Lower leg skin (tissue), 4 donors: ENCODE measurements around the gene DSP. TPM values are rescaled to one million over a fixed set of nuclear protein-coding genes. Genes with fewer than 3 reads are reported as not detected.

Experiments
- DNase-seq, 2 donors: peaks; one replicate each; pipeline ENCODE4 v3.0.0-alpha.2; 2019; ENCODE audit warnings: low spot score in 2 of 2
- H3K4me3 ChIP-seq: fragments of 200-600 bp; sonication (generic); 2 replicates; pipeline ENCODE4 v1.5.1; 2017; ENCODE audit warnings: mild to moderate bottlenecking, low read depth; ENCODE audit not compliant: poor library complexity, severe bottlenecking
- CTCF ChIP-seq, 3 donors: fragments of 450-650 bp; IDR thresholded peaks; one replicate each; pipeline ENCODE4 v1.5.1; 2016; ENCODE audit warnings: antibody characterized with exemption in 3 of 3, mild to moderate bottlenecking in 3 of 3, moderate library complexity in 2 of 3
- POLR2A ChIP-seq, 2 donors: fragments of 450-650 bp; IDR thresholded peaks; one replicate each; pipeline ENCODE4 v1.6.1; 2016 to 2017; ENCODE audit warnings: antibody characterized with exemption in 2 of 2, mild to moderate bottlenecking in 1 of 2, moderate library complexity in 1 of 2
- WGBS, 2 donors: methylation state at CpG; one replicate each; pipeline ENCODE4 v1.1.5; 2018; 5-methylcytosine and 5-hydroxymethylcytosine counted together
- intact Hi-C: fragments of 100-400 bp; cut with DNase I; formaldehyde crosslinking; loops from one replicate; pipeline ENCODE4 v1.15.0; 2023; ENCODE audit warnings: low total_unique reads
- total RNA-seq, 4 donors: library from RNA; depleted of rRNA; stranded (reverse); fragments of >200 nt; gene quantifications; one replicate each; pipeline ENCODE4 v1.1.0, GENCODE V29; 2016

The DSP gene
- total RNA-seq, 4 donors from 2014 or later: 2,143 to 2,497 (median 2,321) TPM

GRCh38 chr6:7543789-7544424 lies 2.4 kb downstream of the DSP start:
- 33% methylated on average over 13 of the region's 13 CpGs for WGBS, 2 donors
- DNase-seq: no peak
- H3K4me3 ChIP-seq: peak overlapping the region; percentile 28
- intact Hi-C loops: no loop called here
- TF ChIP-seq POLR2A (IDR thresholded peaks at IDR 0.05) (no peak), CTCF (IDR thresholded peaks at IDR 0.05) (no peak)

GRCh38 chr6:7544597-7544996 lies 3.1 kb downstream of the DSP start:
- no peak overlapping the region for H3K4me3 ChIP-seq

GRCh38 chr6:7545316-7546019 lies 4.0 kb downstream of the DSP start:
- no peak for DNase-seq
- peak overlapping the region; percentile 15 for H3K4me3 ChIP-seq
- WGBS, 2 donors: 48 to 55% methylated on average over 12 of the region's 12 CpGs
- no peak for TF ChIP-seq POLR2A (IDR thresholded peaks at IDR 0.05)
- TF ChIP-seq CTCF (IDR thresholded peaks at IDR 0.05): no peak
- intact Hi-C loops: no loop called here

More at GRCh38 chr6:7544597-7544996, 3.1 kb downstream of the DSP start:
- TF ChIP-seq POLR2A (IDR thresholded peaks at IDR 0.05) (no peak), CTCF (IDR thresholded peaks at IDR 0.05) (no peak)
- intact Hi-C loops: no loop called here
- DNase-seq: no peak
- WGBS, 2 donors: 47 to 54% methylated on average over 3 of the region's 3 CpGs

- H3K4me3 ChIP-seq: no peak overlapping the region
- 65% methylated on average over 6 of the region's 6 CpGs for WGBS, 2 donors
- no peak for DNase-seq
- TF ChIP-seq POLR2A (IDR thresholded peaks at IDR 0.05) (no peak), CTCF (IDR thresholded peaks at IDR 0.05) (no peak)
- intact Hi-C loops: no loop called here
Measured at GRCh38 chr6:7546020-7546369, 4.5 kb downstream of the DSP start.

- DNase-seq: no peak
- no peak overlapping the region for H3K4me3 ChIP-seq
- intact Hi-C loops: no loop called here
- TF ChIP-seq POLR2A (IDR thresholded peaks at IDR 0.05) (no peak), CTCF (IDR thresholded peaks at IDR 0.05) (no peak)
- WGBS, 2 donors: 42 to 79% methylated on average over 2 of the region's 2 CpGs
Measured at GRCh38 chr6:7546383-7546782, 4.9 kb downstream of the DSP start.
